ENCODE results near the gene EXOC6.

The EXOC6 gene

GRCh38 chr10:92829786-92830377 lies 18.4 kb upstream of the EXOC6 start:
- CTCF ChIA-PET, result interaction anchor here (2.3 kb wide), 1 partner anchor 9 kb away, joined by 5 read pairs; no protein-coding TSS in a partner anchor
- POLR2A ChIA-PET, result no interaction called here

GRCh38 chr10:92830478-92831389 lies 17.6 kb upstream of the EXOC6 start:
- no peaks in the 10 kb centered on the region for H3K4me1 ChIP-seq (ENCODE audit: control insufficient read depth, insufficient read depth, low read length)
- CTCF ChIA-PET, result interaction anchor here (2.3 kb wide), 1 partner anchor 8 kb away, joined by 5 read pairs; no protein-coding TSS in a partner anchor
- TF ChIP-seq ZNF629 (tag by site-specific recombination; IDR thresholded peaks at IDR 0.05), result no peak
- no peak for TF ChIP-seq ZNF792 (tag by site-specific recombination; IDR thresholded peaks at IDR 0.05)
- no peak for TF ChIP-seq ZNF791 (tag by site-specific recombination; IDR thresholded peaks at IDR 0.05)
- TF ChIP-seq OVOL3 (tag by site-specific recombination; IDR thresholded peaks at IDR 0.05), result no peak
- no peak for TF ChIP-seq SP2 (tag by site-specific recombination; IDR thresholded peaks at IDR 0.05)
- no peak for TF ChIP-seq ZNF426 (tag by site-specific recombination; IDR thresholded peaks at IDR 0.05)
- no peak for TF ChIP-seq HOXD13 (CRISPR knock-in tag; IDR thresholded peaks at IDR 0.05; ENCODE audit: borderline replicate concordance)
- no peak for TF ChIP-seq ZNF10 (tag by site-specific recombination; IDR thresholded peaks at IDR 0.05)
- no peak for TF ChIP-seq ZNF354C (tag by site-specific recombination; IDR thresholded peaks at IDR 0.05; ENCODE audit: borderline replicate concordance, low read depth)
- no peak for TF ChIP-seq PRDM1 (tag by site-specific recombination; IDR thresholded peaks at IDR 0.05)
- TF ChIP-seq ZNF140 (tag by site-specific recombination; IDR thresholded peaks at IDR 0.05), result no peak
- TF ChIP-seq ZNF248 (tag by site-specific recombination; IDR thresholded peaks at IDR 0.05), result no peak
- no peak for TF ChIP-seq ZNF114 (tag by site-specific recombination; IDR thresholded peaks at IDR 0.05)
- no peak for TF ChIP-seq KLF16 (tag by site-specific recombination; IDR thresholded peaks at IDR 0.05)
- no peak for TF ChIP-seq ZNF560 (tag by site-specific recombination; IDR thresholded peaks at IDR 0.05; ENCODE audit: borderline replicate concordance)
- TF ChIP-seq ZSCAN16 (tag by site-specific recombination; IDR thresholded peaks at IDR 0.05), result no peak
- TF ChIP-seq SALL2 (tag by site-specific recombination; IDR thresholded peaks at IDR 0.05; ENCODE audit: borderline replicate concordance), result no peak
- H3K27ac ChIP-seq (ENCODE audit: extremely low read depth, low read depth, low read length), result no peak overlapping the region
- H3K9me3 ChIP-seq (ENCODE audit: control insufficient read depth, insufficient read depth, low read depth, low read length), result no peaks in the 10 kb centered on the region
- H3K4me3 ChIP-seq (ENCODE audit: low read depth, low read length), result no peak overlapping the region
- POLR2A ChIA-PET, result no interaction called here
- no peaks in the 10 kb centered on the region for H3K36me3 ChIP-seq (ENCODE audit: control insufficient read depth in 2 of 2, insufficient read depth in 1 of 2, low read length in 2 of 2)

More at GRCh38 chr10:92829786-92830377, 18.4 kb upstream of the EXOC6 start:
- no peak overlapping the region for H3K27ac ChIP-seq (ENCODE audit: extremely low read depth, low read depth, low read length)
- no peaks in the 10 kb centered on the region for H3K4me1 ChIP-seq (ENCODE audit: control insufficient read depth, insufficient read depth, low read length)
- H3K4me3 ChIP-seq (ENCODE audit: low read depth, low read length), result no peak overlapping the region
- TF ChIP-seq KLF7 (tag by site-specific recombination; IDR thresholded peaks at IDR 0.05; ENCODE audit: borderline replicate concordance) (no peak), ZNF157 (tag by site-specific recombination; IDR thresholded peaks at IDR 0.05) (no peak), GLI2 (tag by site-specific recombination; IDR thresholded peaks at IDR 0.05; ENCODE audit: borderline replicate concordance, low read depth) (no peak), ZNF560 (tag by site-specific recombination; IDR thresholded peaks at IDR 0.05; ENCODE audit: borderline replicate concordance) (no peak), ZNF501 (tag by site-specific recombination; IDR thresholded peaks at IDR 0.05) (no peak), ZNF148 (tag by site-specific recombination; IDR thresholded peaks at IDR 0.05; ENCODE audit: borderline replicate concordance) (no peak), KLF16 (tag by site-specific recombination; IDR thresholded peaks at IDR 0.05) (no peak), ZNF16 (tag by site-specific recombination; IDR thresholded peaks at IDR 0.05; ENCODE audit: low read depth) (no peak), ZNF302 (tag by site-specific recombination; IDR thresholded peaks at IDR 0.05; ENCODE audit: low read depth) (no peak), ZNF221 (tag by site-specific recombination; IDR thresholded peaks at IDR 0.05; ENCODE audit: borderline replicate concordance) (no peak), ZNF529 (tag by site-specific recombination; IDR thresholded peaks at IDR 0.05; ENCODE audit: insufficient replicate concordance) (no peak)
- no peaks in the 10 kb centered on the region for H3K9me3 ChIP-seq (ENCODE audit: control insufficient read depth, insufficient read depth, low read depth, low read length)
- no peaks in the 10 kb centered on the region for H3K36me3 ChIP-seq (ENCODE audit: control insufficient read depth in 2 of 2, insufficient read depth in 1 of 2, low read length in 2 of 2)

Data from HEK293 (cell line).